Measurements from ENCODE around the gene SLC43A3.

SLC43A3 gene

DNA sequence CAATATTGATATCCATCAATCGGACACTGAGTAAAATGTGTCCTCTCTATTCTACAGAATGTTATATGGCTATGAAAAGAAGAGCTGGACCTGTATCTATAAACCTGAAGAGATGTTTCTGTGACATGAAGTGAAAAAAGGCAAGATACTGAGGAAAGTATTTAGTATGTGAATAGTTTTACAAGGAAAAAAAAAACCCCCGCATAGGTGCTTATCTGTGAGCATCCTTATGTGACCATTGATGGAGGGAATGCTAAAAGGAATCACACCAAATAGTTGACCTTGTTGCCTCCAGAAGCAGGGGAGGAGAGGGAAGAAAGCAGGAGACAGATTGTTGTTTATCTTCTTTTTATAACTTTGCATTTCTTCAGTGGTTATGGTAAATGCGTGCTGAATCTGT, 35.8 kb downstream of the SLC43A3 start:
- TF ChIP-seq, protein P1, sequence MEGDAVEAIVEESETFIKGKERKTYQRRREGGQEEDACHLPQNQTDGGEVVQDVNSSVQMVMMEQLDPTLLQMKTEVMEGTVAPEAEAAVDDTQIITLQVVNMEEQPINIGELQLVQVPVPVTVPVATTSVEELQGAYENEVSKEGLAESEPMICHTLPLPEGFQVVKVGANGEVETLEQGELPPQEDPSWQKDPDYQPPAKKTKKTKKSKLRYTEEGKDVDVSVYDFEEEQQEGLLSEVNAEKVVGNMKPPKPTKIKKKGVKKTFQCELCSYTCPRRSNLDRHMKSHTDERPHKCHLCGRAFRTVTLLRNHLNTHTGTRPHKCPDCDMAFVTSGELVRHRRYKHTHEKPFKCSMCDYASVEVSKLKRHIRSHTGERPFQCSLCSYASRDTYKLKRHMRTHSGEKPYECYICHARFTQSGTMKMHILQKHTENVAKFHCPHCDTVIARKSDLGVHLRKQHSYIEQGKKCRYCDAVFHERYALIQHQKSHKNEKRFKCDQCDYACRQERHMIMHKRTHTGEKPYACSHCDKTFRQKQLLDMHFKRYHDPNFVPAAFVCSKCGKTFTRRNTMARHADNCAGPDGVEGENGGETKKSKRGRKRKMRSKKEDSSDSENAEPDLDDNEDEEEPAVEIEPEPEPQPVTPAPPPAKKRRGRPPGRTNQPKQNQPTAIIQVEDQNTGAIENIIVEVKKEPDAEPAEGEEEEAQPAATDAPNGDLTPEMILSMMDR (IDR thresholded peaks at IDR 0.05; ENCODE audit: extremely low read depth, missing control alignments): no peak
- no peak for DNase-seq (ENCODE audit: low spot score)

DNA sequence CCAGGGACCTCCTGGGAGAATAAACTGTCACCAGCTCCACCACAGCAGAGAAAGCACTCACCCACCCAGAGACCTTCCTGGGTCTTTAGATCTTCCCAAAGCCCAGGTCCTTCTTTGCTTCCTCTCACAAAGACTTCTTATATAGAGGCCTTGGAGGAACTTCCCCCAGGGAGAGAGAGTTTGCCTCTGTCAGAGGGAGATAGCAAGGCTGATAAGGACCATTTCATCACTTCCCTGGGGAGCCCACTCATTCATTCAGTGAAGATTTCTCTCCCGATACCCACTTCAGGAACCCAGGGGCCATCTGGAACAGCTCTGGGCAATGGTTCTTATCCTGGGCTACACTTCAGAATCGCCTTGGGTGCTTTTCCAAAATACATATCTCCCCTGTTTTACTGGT, 36.4 kb downstream of the SLC43A3 start, which contains the start of gene PRG2:
PRG2 (minus strand) TSS at position 116 of the 400 bp plus-strand sequence. CDS start 706 bp downstream, outside the sequence.
- TF ChIP-seq, protein P1 (IDR thresholded peaks at IDR 0.05; ENCODE audit: extremely low read depth, missing control alignments): no peak
- DNase-seq (ENCODE audit: low spot score): no peak

DNA sequence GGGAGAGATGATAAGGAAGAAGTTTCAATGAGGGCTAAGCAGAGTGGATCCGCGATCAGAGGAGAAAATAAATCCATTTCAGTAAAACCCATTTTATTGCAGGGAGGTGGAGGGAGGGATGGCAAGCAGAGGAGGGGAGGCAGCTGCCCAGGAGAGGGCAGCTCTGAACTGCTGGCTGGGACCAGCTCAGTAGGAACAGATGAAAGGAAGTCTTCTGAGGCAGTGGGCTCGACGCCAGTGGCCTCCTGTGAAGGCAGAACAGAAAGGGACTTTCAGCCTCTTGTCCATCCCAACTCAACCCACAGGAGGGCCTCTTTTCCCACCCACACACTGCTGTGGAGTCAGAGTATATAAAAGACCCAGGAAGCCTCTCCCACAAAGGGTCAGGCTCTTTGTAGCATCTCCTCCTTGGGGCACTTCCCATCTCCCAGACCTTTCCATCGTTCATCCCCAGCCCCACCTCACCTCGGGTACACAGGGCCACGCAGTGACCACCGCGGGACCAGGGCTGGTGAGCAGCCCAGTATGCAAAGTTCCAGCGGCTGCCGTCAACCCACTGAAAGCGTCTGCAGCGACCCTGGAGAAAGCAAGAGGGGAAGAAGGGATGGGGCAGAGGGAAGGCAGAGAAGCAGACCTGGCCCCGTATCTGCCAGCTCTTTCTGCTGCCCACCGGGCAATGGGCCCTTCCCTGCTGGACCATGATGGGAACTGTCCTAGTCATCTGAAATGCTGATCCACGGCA, 39.5 kb downstream of the SLC43A3 start:
- TF ChIP-seq, protein P1 (IDR thresholded peaks at IDR 0.05; ENCODE audit: extremely low read depth, missing control alignments): no peak
- no peak for DNase-seq (ENCODE audit: low spot score)

DNA sequence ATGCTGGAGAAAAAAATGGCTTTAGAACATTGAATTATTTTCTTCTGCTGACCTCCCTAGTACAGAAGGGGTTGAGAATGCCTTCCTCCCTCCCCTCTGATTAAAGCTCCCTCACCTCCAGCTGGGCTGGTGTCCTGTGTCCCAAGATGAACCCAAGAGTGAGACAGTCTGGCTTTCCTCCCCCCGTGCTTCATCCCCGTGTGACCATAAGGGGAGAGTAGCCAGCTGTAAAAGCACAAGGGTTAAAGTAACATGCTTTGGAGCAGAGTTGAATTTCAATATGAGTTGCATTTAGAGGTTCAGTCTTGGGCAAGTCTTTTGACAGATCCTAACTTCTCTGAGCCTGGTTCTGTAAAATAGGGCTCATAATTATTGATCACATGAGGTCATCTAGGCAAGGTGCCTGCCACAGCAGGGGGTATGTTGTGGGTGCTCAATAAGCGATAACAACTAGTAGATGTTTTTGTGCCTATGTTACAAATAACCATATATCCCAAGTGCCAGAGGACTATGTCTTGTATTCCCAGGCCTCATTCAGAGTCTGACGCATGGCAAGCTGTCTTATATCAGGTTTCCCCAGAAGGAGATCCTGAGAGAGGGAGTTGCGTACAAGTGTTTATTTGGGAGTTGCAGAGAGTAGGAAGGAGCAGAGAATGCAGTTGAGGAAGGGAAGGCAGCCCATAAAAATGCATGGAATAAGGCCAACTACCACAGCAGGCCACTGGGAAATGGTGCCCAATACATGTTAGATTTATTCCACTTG, 40.6 kb downstream of the SLC43A3 start:
- no peak for DNase-seq (ENCODE audit: low spot score)
- TF ChIP-seq, protein P1 (IDR thresholded peaks at IDR 0.05; ENCODE audit: extremely low read depth, missing control alignments): no peak

DNA sequence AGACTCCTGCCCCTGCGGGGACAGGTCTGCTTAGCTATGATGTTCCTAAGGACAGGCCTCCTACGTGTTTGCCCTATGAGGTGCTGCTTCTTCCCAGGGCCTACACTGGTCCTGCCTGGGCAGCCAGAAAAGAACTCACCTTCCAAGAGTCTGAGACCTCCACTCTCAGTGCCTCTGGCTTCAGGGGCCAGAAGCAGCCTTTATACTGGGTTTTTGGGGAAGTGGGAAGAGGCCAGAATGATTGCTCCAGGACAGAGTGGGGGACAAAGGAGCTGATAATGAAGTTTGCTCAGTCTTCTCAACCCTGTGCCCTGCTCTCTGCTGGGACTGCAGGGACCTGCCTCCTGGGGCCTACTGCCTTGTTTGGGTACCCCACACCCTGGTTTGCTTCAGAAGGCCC, 45.9 kb downstream of the SLC43A3 start, which contains the start of gene PRG3:
PRG3 (minus strand) TSS at position 176 of the 400 bp plus-strand sequence. CDS start 442 bp downstream, outside the sequence.
- TF ChIP-seq, protein P1 (IDR thresholded peaks at IDR 0.05; ENCODE audit: extremely low read depth, missing control alignments): no peak
- DNase-seq (ENCODE audit: low spot score): no peak

DNA sequence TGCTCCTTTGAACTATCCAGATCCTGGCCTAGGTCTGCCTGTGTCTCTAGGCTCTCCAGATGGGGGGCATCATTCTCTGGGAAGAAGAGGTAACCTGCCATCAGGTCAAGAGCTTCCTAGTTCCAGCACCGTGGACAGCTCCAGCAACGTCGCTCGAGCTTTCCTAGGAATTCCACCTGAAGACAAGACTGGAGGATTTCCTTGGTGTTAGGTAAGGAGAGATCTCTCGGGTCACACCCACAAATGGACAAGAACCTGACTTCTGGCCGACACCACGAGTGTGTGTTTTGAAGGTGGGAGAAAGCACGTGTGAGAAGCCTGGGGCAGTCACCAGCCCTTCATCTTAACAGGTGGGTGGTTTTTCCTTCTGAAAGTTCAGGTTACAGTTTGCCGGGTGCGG, 47.2 kb downstream of the SLC43A3 start:
- DNase-seq (ENCODE audit: low spot score): peak; percentile 20
- TF ChIP-seq, protein P1 (IDR thresholded peaks at IDR 0.05; ENCODE audit: extremely low read depth, missing control alignments): no peak

DNA sequence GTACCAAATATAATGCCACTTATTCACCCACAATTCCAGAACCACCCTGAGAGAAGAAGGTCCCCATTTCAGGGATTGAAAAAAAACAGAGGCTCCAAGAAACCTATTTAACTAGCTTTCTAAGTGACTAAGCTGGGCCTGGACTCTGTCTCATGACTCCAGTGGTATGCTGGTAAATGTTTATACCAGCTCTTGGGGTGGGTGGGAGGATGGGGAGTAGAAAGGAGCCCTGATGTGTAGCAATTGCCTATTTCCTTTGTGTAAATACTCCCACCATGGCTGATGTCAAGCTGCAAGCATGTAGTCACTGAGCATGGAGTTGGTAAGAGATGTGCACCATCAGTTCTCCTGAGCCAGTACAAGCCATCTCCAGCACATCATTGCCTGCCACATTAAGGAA, 48.7 kb downstream of the SLC43A3 start:
- TF ChIP-seq, protein P1 (IDR thresholded peaks at IDR 0.05; ENCODE audit: extremely low read depth, missing control alignments): no peak
- DNase-seq (ENCODE audit: low spot score): no peak
